Endodermal cell (in vitro differentiated cells): ENCODE data around the gene GHRH. TPM values are rescaled to one million over a fixed set of nuclear protein-coding genes. Genes with fewer than 3 reads are reported as not detected.

ENCODE experiments used
- DNase-seq: peaks from one replicate; pipeline ENCODE4 v3.0.0-alpha.2; 2017
- H3K27ac ChIP-seq: 2 replicates; pipeline ENCODE4 v1.5.1; 2013; ENCODE audit warnings: mild to moderate bottlenecking, low read depth, low read length, moderate library complexity
- H3K27me3 ChIP-seq: 2 replicates; pipeline ENCODE4 v1.6.1; 2013; ENCODE audit warnings: mild to moderate bottlenecking, low read length, moderate library complexity; ENCODE audit not compliant: insufficient read depth, control insufficient read depth, poor library complexity, severe bottlenecking
- H3K36me3 ChIP-seq: 2 replicates; pipeline ENCODE4 v1.7.0; 2013; ENCODE audit warnings: mild to moderate bottlenecking, low read length, moderate library complexity; ENCODE audit not compliant: control insufficient read depth, insufficient read depth
- H3K4me1 ChIP-seq: one replicate; pipeline ENCODE4 v1.7.0; 2013; ENCODE audit warnings: low read length; ENCODE audit not compliant: control insufficient read depth, insufficient read depth
- H3K4me3 ChIP-seq: 2 replicates; pipeline ENCODE4 v1.5.1; 2013; ENCODE audit warnings: mild to moderate bottlenecking, low read length, moderate library complexity
- H3K9ac ChIP-seq: 2 replicates; pipeline ENCODE4 v1.6.1; 2013; ENCODE audit warnings: mild to moderate bottlenecking, low read length, moderate library complexity; ENCODE audit not compliant: poor library complexity, severe bottlenecking; ENCODE audit errors: extremely low read depth
- H3K9me3 ChIP-seq: 2 replicates; pipeline ENCODE4 v1.6.1; 2013; ENCODE audit warnings: mild to moderate bottlenecking, low read length, moderate library complexity; ENCODE audit not compliant: control insufficient read depth
- H3K27ac Mint-ChIP-seq: 2 replicates; pipeline ENCODE4 v1.8.0; 2020; ENCODE audit warnings: mixed read lengths
- H3K27me3 Mint-ChIP-seq: 2 replicates; pipeline ENCODE4 v1.8.0; 2021; ENCODE audit warnings: mild to moderate bottlenecking, mixed read lengths; ENCODE audit not compliant: insufficient read depth
- H3K36me3 Mint-ChIP-seq: 2 replicates; pipeline ENCODE4 v1.8.0; 2020; ENCODE audit warnings: low read depth, mixed read lengths
- H3K4me1 Mint-ChIP-seq: 2 replicates; pipeline ENCODE4 v1.8.0; 2020; ENCODE audit warnings: mixed read lengths
- H3K4me3 Mint-ChIP-seq: 2 replicates; pipeline ENCODE4 v1.8.0; 2020; ENCODE audit warnings: mild to moderate bottlenecking, moderate library complexity, mixed read lengths
- H3K9me3 Mint-ChIP-seq: 2 replicates; pipeline ENCODE4 v1.8.0; 2020; ENCODE audit warnings: mild to moderate bottlenecking, mixed read lengths
- WGBS, 2 experiments: methylation state at CpG; one replicate each; pipeline versions ENCODE4 v1.1.5 to v1.1.7; 2013; ENCODE audit warnings: missing lambda C conversion rate in 2 of 2, mixed read lengths in 1 of 2; ENCODE audit not compliant: insufficient coverage in 1 of 2, insufficient read length in 1 of 2; 5-methylcytosine and 5-hydroxymethylcytosine counted together
- total RNA-seq, 2 donors: library from RNA; stranded (reverse); fragmentation: NEBNext Ultra II Directional in 1 of 2; extraction: Animal tissue kit (Norgen Biotek cat#: 25700) in 1 of 2; gene quantifications; 2 replicates in 1 of 2; 3 replicates in 1 of 2; pipeline ENCODE4 v1.2.1, GENCODE V29; 2021
- TF ChIP-seq, protein P1 (sequence below): fragments of 200-600 bp; sonication (generic); conservative IDR thresholded peaks from 2 replicates; pipeline ENCODE4 v1.5.0; 2021; ENCODE audit warnings: antibody characterized with exemption, mild to moderate bottlenecking

Gene GHRH
- total RNA-seq, 2 donors from 2014 or later = not detected

GRCh38 chr20:37279820-37280219 lies 18.2 kb upstream of the GHRH start:
- DNase-seq = no peak

GRCh38 chr20:37278966-37279590 lies 17.5 kb upstream of the GHRH start:
- H3K4me3 Mint-ChIP-seq = no peak overlapping the region
- Histone ChIP-seq H3K9ac (no peak overlapping the region), H3K4me3 (no peak overlapping the region), H3K36me3 (no peaks in the 10 kb centered on the region), H3K4me1 (peaks cover 8% of the 10 kb centered on the region), H3K9me3 (no peaks in the 10 kb centered on the region), H3K27ac (no peak overlapping the region), H3K27me3 (no peaks in the 10 kb centered on the region)
- no peaks in the 10 kb centered on the region for H3K36me3 Mint-ChIP-seq
- DNase-seq = peak; percentile 68
- H3K9me3 Mint-ChIP-seq = no peaks in the 10 kb centered on the region
- no peak overlapping the region for H3K27ac Mint-ChIP-seq
- TF ChIP-seq, protein P1, sequence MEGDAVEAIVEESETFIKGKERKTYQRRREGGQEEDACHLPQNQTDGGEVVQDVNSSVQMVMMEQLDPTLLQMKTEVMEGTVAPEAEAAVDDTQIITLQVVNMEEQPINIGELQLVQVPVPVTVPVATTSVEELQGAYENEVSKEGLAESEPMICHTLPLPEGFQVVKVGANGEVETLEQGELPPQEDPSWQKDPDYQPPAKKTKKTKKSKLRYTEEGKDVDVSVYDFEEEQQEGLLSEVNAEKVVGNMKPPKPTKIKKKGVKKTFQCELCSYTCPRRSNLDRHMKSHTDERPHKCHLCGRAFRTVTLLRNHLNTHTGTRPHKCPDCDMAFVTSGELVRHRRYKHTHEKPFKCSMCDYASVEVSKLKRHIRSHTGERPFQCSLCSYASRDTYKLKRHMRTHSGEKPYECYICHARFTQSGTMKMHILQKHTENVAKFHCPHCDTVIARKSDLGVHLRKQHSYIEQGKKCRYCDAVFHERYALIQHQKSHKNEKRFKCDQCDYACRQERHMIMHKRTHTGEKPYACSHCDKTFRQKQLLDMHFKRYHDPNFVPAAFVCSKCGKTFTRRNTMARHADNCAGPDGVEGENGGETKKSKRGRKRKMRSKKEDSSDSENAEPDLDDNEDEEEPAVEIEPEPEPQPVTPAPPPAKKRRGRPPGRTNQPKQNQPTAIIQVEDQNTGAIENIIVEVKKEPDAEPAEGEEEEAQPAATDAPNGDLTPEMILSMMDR = no peak
- H3K27me3 Mint-ChIP-seq = no peaks in the 10 kb centered on the region
- 84 to 88% methylated on average over 8 to 11 of the region's 12 CpGs for WGBS, 2 experiments
- peaks cover 4% of the 10 kb centered on the region for H3K4me1 Mint-ChIP-seq

More at GRCh38 chr20:37279820-37280219, 18.2 kb upstream of the GHRH start:
- no peak overlapping the region for H3K27ac ChIP-seq
- no peaks in the 10 kb centered on the region for H3K9me3 ChIP-seq
- no peak overlapping the region for H3K9ac ChIP-seq
- Mint-ChIP-seq H3K27me3 (peaks cover 1% of the 10 kb centered on the region), H3K4me1 (peaks cover 4% of the 10 kb centered on the region), H3K36me3 (no peaks in the 10 kb centered on the region), H3K27ac (no peak overlapping the region), H3K4me3 (no peak overlapping the region), H3K9me3 (no peaks in the 10 kb centered on the region)
- H3K36me3 ChIP-seq = no peaks in the 10 kb centered on the region
- H3K4me3 ChIP-seq = no peak overlapping the region
- peaks cover 8% of the 10 kb centered on the region for H3K4me1 ChIP-seq
- WGBS, 2 experiments = 77 to 92% methylated on average over 3 to 8 of the region's 8 CpGs
- TF ChIP-seq, protein P1 = no peak
- no peaks in the 10 kb centered on the region for H3K27me3 ChIP-seq

GRCh38 chr20:37277253-37277593 lies 15.6 kb upstream of the GHRH start:
- Histone ChIP-seq H3K4me3 (no peak overlapping the region), H3K4me1 (no peaks in the 10 kb centered on the region), H3K9me3 (no peaks in the 10 kb centered on the region), H3K27me3 (no peaks in the 10 kb centered on the region), H3K9ac (no peak overlapping the region), H3K36me3 (no peaks in the 10 kb centered on the region), H3K27ac (no peak overlapping the region)
- H3K36me3 Mint-ChIP-seq = no peaks in the 10 kb centered on the region
- H3K4me1 Mint-ChIP-seq = peaks cover 3% of the 10 kb centered on the region
- no peaks in the 10 kb centered on the region for H3K27me3 Mint-ChIP-seq
- no peaks in the 10 kb centered on the region for H3K9me3 Mint-ChIP-seq
- TF ChIP-seq, protein P1 = no peak
- no peak for DNase-seq
- WGBS, 2 experiments = 75 to 97% methylated on average over 1 to 2 of the region's 2 CpGs
- H3K4me3 Mint-ChIP-seq = no peak overlapping the region
- no peak overlapping the region for H3K27ac Mint-ChIP-seq
